ENCODE data around the gene DDX42. TPM values are rescaled to one million over a fixed set of nuclear protein-coding genes. Genes with fewer than 3 reads are reported as not detected.
"Not testable (repeated sequence)": the region's sequence is repeated elsewhere in the genome, so short reads cannot be mapped to it uniquely, and the experiment has no call there.

Gene DDX42
- total RNA-seq, 6 donors from 2014 or later = 76.8 to 345 (median 87.6) TPM

DNA sequence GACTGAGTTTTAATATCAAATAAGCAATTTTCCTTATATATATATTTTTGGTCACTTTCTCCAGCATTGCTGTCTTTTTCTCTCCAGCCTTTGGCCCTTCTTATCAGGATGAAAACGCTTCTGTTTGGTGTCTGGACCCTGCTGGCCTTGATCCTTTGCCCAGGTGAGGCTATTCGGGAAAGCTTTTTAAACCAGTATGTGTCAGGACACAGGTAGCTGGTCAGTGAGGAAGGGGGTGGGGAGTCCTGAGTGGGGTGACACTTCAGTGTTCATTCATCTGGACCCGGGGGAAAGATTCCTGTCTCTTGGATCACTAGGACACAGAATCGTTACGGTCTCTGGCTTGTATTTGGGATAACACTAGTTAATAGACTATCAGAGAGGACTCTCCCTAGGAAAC, 80.7 kb downstream of the DDX42 start:
- WGBS, 2 donors = 85 to 87% methylated on average over 5 of the region's 5 CpGs
- Histone ChIP-seq H3K4me1 (no peaks in the 10 kb centered on the region), H3K27ac (no peak overlapping the region), H3K4me3 (no peak overlapping the region), H3K9me3 (no peaks in the 10 kb centered on the region), H3K27me3 (no peaks in the 10 kb centered on the region), H3K36me3 (no peaks in the 10 kb centered on the region)
- DNase-seq = no peak
- ATAC-seq (ENCODE audit: low FRiP score in 2 of 2) = no peak
- TF ChIP-seq POLR2A (IDR thresholded peaks at IDR 0.05) (no peak), POLR2AphosphoS5 (IDR thresholded peaks at IDR 0.05) (no peak), EP300 (IDR thresholded peaks at IDR 0.05) (no peak)
- TF ChIP-seq, protein P1, sequence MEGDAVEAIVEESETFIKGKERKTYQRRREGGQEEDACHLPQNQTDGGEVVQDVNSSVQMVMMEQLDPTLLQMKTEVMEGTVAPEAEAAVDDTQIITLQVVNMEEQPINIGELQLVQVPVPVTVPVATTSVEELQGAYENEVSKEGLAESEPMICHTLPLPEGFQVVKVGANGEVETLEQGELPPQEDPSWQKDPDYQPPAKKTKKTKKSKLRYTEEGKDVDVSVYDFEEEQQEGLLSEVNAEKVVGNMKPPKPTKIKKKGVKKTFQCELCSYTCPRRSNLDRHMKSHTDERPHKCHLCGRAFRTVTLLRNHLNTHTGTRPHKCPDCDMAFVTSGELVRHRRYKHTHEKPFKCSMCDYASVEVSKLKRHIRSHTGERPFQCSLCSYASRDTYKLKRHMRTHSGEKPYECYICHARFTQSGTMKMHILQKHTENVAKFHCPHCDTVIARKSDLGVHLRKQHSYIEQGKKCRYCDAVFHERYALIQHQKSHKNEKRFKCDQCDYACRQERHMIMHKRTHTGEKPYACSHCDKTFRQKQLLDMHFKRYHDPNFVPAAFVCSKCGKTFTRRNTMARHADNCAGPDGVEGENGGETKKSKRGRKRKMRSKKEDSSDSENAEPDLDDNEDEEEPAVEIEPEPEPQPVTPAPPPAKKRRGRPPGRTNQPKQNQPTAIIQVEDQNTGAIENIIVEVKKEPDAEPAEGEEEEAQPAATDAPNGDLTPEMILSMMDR (IDR thresholded peaks at IDR 0.05) = no peak

DNA sequence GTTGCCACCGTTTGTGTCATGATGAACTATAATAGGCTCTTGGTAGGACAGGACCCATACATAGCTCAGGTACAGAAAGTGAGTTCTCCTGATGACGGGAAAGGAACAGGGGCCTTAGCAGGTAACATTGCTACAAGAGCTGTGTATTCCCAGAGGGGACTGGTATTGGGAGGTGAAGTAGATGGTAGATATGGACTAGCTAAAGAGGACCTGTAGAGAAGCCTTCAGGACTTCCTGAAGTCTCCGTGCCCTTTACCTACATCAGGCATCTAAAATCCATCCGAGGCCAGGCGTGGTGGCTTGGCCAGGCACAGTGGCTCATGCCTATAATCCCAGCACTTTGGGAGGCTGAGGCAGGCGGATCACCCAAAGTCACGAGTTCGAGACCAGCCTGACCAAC, 81.2 kb downstream of the DDX42 start:
- H3K4me3 ChIP-seq = no peak overlapping the region
- H3K27ac ChIP-seq = no peak overlapping the region
- no peaks in the 10 kb centered on the region for H3K36me3 ChIP-seq
- no peak for DNase-seq
- no peak for ATAC-seq (ENCODE audit: low FRiP score in 2 of 2)
- no peaks in the 10 kb centered on the region for H3K4me1 ChIP-seq
- H3K9me3 ChIP-seq = no peaks in the 10 kb centered on the region
- no peak for TF ChIP-seq POLR2A (IDR thresholded peaks at IDR 0.05)
- TF ChIP-seq, protein P1 (IDR thresholded peaks at IDR 0.05) = no peak
- TF ChIP-seq EP300 (IDR thresholded peaks at IDR 0.05) = no peak
- no peak for TF ChIP-seq POLR2AphosphoS5 (IDR thresholded peaks at IDR 0.05)
- WGBS, 2 donors = 89% methylated on average over 8 of the region's 8 CpGs
- no peaks in the 10 kb centered on the region for H3K27me3 ChIP-seq

DNA sequence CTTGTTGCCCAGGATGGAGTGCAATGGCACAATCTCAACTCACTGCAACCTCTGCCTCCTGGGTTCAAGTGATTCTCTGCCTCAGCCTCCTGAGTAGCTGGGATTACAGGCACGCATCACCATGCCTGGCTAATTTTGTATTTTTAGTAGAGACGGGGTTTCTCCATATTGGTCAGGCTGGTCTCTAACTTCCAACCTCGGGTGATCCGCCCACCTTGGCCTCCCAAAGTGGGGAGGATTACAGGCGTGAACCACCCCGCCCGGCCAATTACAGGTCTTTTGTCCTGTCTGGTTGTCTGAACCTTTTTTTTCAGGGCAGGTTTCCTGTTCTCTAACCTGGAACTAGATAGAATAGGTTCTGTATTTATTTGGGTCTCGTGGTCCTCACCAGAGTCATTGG, 82.5 kb downstream of the DDX42 start:
- not testable (repeated sequence) for H3K9me3 ChIP-seq; H3K4me3 ChIP-seq; H3K27me3 ChIP-seq; H3K4me1 ChIP-seq; DNase-seq; H3K27ac ChIP-seq; ATAC-seq (ENCODE audit: low FRiP score in 2 of 2); H3K36me3 ChIP-seq
- 87 to 90% methylated on average over 8 of the region's 8 CpGs for WGBS, 2 donors

DNA sequence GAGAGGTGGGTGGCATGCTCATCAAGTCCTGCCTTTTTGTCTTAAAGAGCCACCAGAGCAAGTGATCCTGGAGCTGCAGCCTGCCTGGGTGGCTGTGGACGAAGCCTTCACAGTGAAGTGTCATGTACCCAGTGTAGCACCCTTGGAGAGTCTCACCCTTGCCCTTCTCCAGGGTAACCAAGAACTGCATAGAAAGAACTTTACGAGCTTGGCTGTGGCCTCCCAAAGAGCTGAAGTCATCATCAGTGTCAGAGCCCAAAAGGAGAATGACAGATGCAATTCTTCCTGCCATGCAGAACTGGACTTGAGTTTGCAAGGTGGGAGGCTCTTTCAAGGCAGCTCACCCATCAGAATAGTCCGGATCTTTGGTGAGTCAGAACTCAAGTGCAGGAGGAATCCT, 85.3 kb downstream of the DDX42 start:
- Histone ChIP-seq H3K27ac (no peak overlapping the region), H3K4me1 (no peaks in the 10 kb centered on the region), H3K27me3 (no peaks in the 10 kb centered on the region), H3K4me3 (no peak overlapping the region), H3K36me3 (no peaks in the 10 kb centered on the region), H3K9me3 (no peaks in the 10 kb centered on the region)
- TF ChIP-seq POLR2A (IDR thresholded peaks at IDR 0.05) (no peak), POLR2AphosphoS5 (IDR thresholded peaks at IDR 0.05) (no peak), EP300 (IDR thresholded peaks at IDR 0.05) (no peak)
- TF ChIP-seq, protein P1 (IDR thresholded peaks at IDR 0.05) = no peak
- ATAC-seq (ENCODE audit: low FRiP score in 2 of 2) (no peak), DNase-seq (no peak)
- WGBS, 2 donors = 73 to 75% methylated on average over 3 of the region's 3 CpGs

DNA sequence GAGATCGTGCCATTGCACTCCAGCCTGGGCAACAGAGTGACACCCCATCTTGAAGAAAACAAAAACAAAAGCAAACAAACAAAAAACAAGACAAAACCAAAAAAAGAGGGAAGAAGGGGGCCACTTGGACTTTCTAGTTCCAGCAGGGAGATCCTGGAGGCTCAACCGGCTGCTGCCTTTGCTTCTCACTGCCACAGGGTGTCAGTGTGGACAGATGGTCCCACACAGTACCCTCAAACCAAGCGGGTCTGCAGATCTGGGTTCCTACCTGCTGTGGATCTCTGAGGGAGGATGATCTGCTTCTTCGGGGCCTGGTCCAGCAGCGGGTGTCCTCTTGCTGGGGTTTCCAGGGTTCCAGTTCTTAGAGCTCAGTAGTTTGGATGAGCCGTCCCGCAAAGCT, 92.7 kb downstream of the DDX42 start:
- ATAC-seq (ENCODE audit: low FRiP score in 2 of 2) = peak; percentile 61 to 62
- H3K4me3 ChIP-seq, H3K27ac ChIP-seq, H3K9me3 ChIP-seq, H3K36me3 ChIP-seq, H3K27me3 ChIP-seq, DNase-seq, H3K4me1 ChIP-seq: not testable (repeated sequence)
- WGBS, 2 donors = 64 to 77% methylated on average over 3 to 5 of the region's 7 CpGs

Other genes starting within 250 kb of the DDX42 start
- 10 to 100 TPM; 26.0 to 86.3 (median 42.3) TPM for gene DCAF7, start 223.7 kb upstream of the DDX42 start, total RNA-seq
- gene TACO1, start 173.3 kb upstream of the DDX42 start, total RNA-seq = 10 to 100 TPM in 5 of 6 donors, 1 to 10 TPM in 1; 6.3 to 17.5 (median 13.5) TPM
- 100 to 1,000 TPM in 1 of 6 donors, 10 to 100 TPM in 5; 55.1 to 116 (median 60.4) TPM for gene MAP3K3, start 151.8 kb upstream of the DDX42 start, total RNA-seq
- 100 to 1,000 TPM in 1 of 6 donors, 10 to 100 TPM in 5; 13.2 to 115 (median 21.6) TPM for gene LIMD2, start 74.0 kb upstream of the DDX42 start, total RNA-seq
- gene STRADA, start 32.4 kb upstream of the DDX42 start, total RNA-seq = 10 to 100 TPM; 18.7 to 60.8 (median 32.4) TPM
- 100 to 1,000 TPM in 1 of 6 donors, 10 to 100 TPM in 5; 65.9 to 118 (median 92.9) TPM for gene CCDC47, start 573 bp upstream of the DDX42 start, total RNA-seq
- 100 to 1,000 TPM in 1 of 6 donors, 10 to 100 TPM in 5; 55.2 to 118 (median 88.1) TPM for gene PSMC5, start 53.3 kb downstream of the DDX42 start, total RNA-seq
- 10 to 100 TPM; 24.7 to 75.4 (median 41.8) TPM for gene FTSJ3, start 53.5 kb downstream of the DDX42 start, total RNA-seq
- gene SMARCD2, start 68.5 kb downstream of the DDX42 start, total RNA-seq = 100 to 1,000 TPM in 3 of 6 donors, 10 to 100 TPM in 3; 77.0 to 137 (median 95.7) TPM
- not detected for gene CSH2, start 99.5 kb downstream of the DDX42 start, total RNA-seq
- gene GH2, start 107.8 kb downstream of the DDX42 start, total RNA-seq = not detected
- gene CSH1, start 122.4 kb downstream of the DDX42 start, total RNA-seq = not detected
- not detected for gene CSHL1, start 137.1 kb downstream of the DDX42 start, total RNA-seq
- gene GH1, start 144.7 kb downstream of the DDX42 start, total RNA-seq = not detected
- gene CD79B, start 158.2 kb downstream of the DDX42 start, total RNA-seq = 1 to 10 TPM in 4 of 6 donors, under 1 TPM in 1, not detected in 1; 0.91 to 6.3 (median 2.6) TPM
- under 1 TPM in 3 of 6 donors, not detected in 3; under 0.01 to 0.44 (median 0.20) TPM for gene SCN4A, start 198.7 kb downstream of the DDX42 start, total RNA-seq
- 10 to 100 TPM in 3 of 6 donors, 1 to 10 TPM in 2, under 1 TPM in 1; 0.97 to 30.1 (median 12.1) TPM for gene PRR29, start 224.2 kb downstream of the DDX42 start, total RNA-seq
- 100 to 1,000 TPM in 3 of 6 donors, 10 to 100 TPM in 3; 27.2 to 114 (median 82.0) TPM for gene ICAM2, start 246.5 kb downstream of the DDX42 start, total RNA-seq

All from upper lobe of left lung (tissue), 6 donors.